CD8-positive, alpha-beta memory T cell (primary cell): ENCODE measurements around the gene LCE1D. TPM values are rescaled to one million over a fixed set of nuclear protein-coding genes. Genes with fewer than 3 reads are reported as not detected.

Experiments used
- CTCF ChIA-PET: fragments of 350-600 bp; sonication (Branson Sonifier 250); formaldehyde crosslinking; loops from one replicate; lab custom pipeline; 2021; ENCODE audit warnings: antibody characterized with exemption; lab: Charles Lee
- POLR2A ChIA-PET: fragments of 350-600 bp; sonication (Branson Sonifier 250); formaldehyde crosslinking; loops from one replicate; lab custom pipeline; 2021; ENCODE audit warnings: antibody characterized with exemption; lab: Charles Lee
- DNase-seq, 5 donors: peaks; one replicate each; pipeline versions ENCODE4 v3.0.0 to v3.0.0-alpha.2; 2020 to 2022; ENCODE audit warnings: mixed read lengths in 1 of 5
- H3K27ac ChIP-seq: one replicate; pipeline ENCODE4 v1.7.0; 2013; ENCODE audit warnings: low read depth, mild to moderate bottlenecking, low read length, moderate library complexity
- H3K27me3 ChIP-seq: 2 replicates; pipeline ENCODE4 v1.7.0; 2013; ENCODE audit warnings: low read length, mild to moderate bottlenecking; ENCODE audit not compliant: insufficient read depth, poor library complexity, severe bottlenecking
- H3K36me3 ChIP-seq: 2 replicates; pipeline ENCODE4 v1.7.0; 2013; ENCODE audit warnings: mild to moderate bottlenecking, low read length, moderate library complexity; ENCODE audit not compliant: insufficient read depth
- H3K4me1 ChIP-seq: 2 replicates; pipeline ENCODE4 v1.7.0; 2013; ENCODE audit warnings: mild to moderate bottlenecking, low read length, moderate library complexity; ENCODE audit not compliant: insufficient read depth
- H3K4me3 ChIP-seq: 2 replicates; pipeline ENCODE4 v1.7.0; 2013; ENCODE audit warnings: mild to moderate bottlenecking, low read length
- H3K9me3 ChIP-seq: 2 replicates; pipeline ENCODE4 v1.7.0; 2013; ENCODE audit warnings: mild to moderate bottlenecking, low read length
- H3K27ac Mint-ChIP-seq, 8 donors: one replicate each; pipeline ENCODE4 v1.8.0; 2020 to 2021; ENCODE audit warnings: mixed read lengths in 8 of 8, mild to moderate bottlenecking in 6 of 8, inconsistent platforms in 3 of 8, moderate library complexity in 3 of 8
- H3K27me3 Mint-ChIP-seq, 2 donors: one replicate each; pipeline ENCODE4 v1.8.0; 2020 to 2021; ENCODE audit warnings: mixed read lengths in 2 of 2, mild to moderate bottlenecking in 1 of 2, moderate library complexity in 1 of 2
- H3K36me3 Mint-ChIP-seq, 3 donors: one replicate each; pipeline ENCODE4 v1.8.0; 2020 to 2021; ENCODE audit warnings: mixed read lengths in 3 of 3, inconsistent platforms in 1 of 3, mild to moderate bottlenecking in 1 of 3
- H3K4me1 Mint-ChIP-seq, 3 donors: one replicate each; pipeline ENCODE4 v1.8.0; 2020 to 2021; ENCODE audit warnings: mixed read lengths in 3 of 3, inconsistent platforms in 1 of 3, mild to moderate bottlenecking in 1 of 3
- H3K4me3 Mint-ChIP-seq, 7 donors: one replicate each; pipeline ENCODE4 v1.8.0; 2020 to 2021; ENCODE audit warnings: mixed read lengths in 7 of 7, mild to moderate bottlenecking in 6 of 7, moderate library complexity in 4 of 7, inconsistent platforms in 2 of 7
- H3K9me3 Mint-ChIP-seq, 5 donors: one replicate each; pipeline ENCODE4 v1.8.0; 2020 to 2022; ENCODE audit warnings: mixed read lengths in 5 of 5, mild to moderate bottlenecking in 3 of 5, moderate library complexity in 2 of 5, inconsistent platforms in 1 of 5
- polyA plus RNA-seq: library from polyadenylated mRNA; unstranded; fragments of 300-500 nt; fragmentation: Illumina TruSeq; gene quantifications from one replicate; pipeline ENCODE4 v1.2.3, GENCODE V29; 2021
- total RNA-seq, 2 experiments: library from RNA; stranded (reverse); gene quantifications; one replicate each; pipeline ENCODE4 v1.2.3, GENCODE V29; 2021

Gene LCE1D
- total and polyA plus RNA-seq, 3 experiments from 2014 or later = not detected

- no peaks in the 10 kb centered on the region for H3K4me1 Mint-ChIP-seq
Measured at GRCh38 chr1:152786077-152786476, 10.4 kb upstream of the LCE1D start, which contains the start of gene LCE1E. TSS of gene LCE1E (plus strand) at chr1:152786257. CDS start at chr1:152787300, 1,043 bp downstream.

GRCh38 chr1:152795686-152796085, 835 bp upstream of the LCE1D start:
- Histone ChIP-seq H3K4me1 (no peaks in the 10 kb centered on the region), H3K36me3 (no peaks in the 10 kb centered on the region), H3K9me3 (no peaks in the 10 kb centered on the region), H3K4me3 (no peak overlapping the region), H3K27ac (no peak overlapping the region), H3K27me3 (no peaks in the 10 kb centered on the region)
- POLR2A ChIA-PET = no interaction called here
- CTCF ChIA-PET = no interaction called here
- no peak for DNase-seq
- H3K9me3 Mint-ChIP-seq = no peaks in the 10 kb centered on the region
- H3K4me1 Mint-ChIP-seq = no peaks in the 10 kb centered on the region
- H3K27ac Mint-ChIP-seq = no peak overlapping the region
- H3K27me3 Mint-ChIP-seq = peaks cover 4 to 11% of the 10 kb centered on the region in 2 donors
- H3K4me3 Mint-ChIP-seq = no peak overlapping the region
- no peaks in the 10 kb centered on the region for H3K36me3 Mint-ChIP-seq

More at GRCh38 chr1:152786077-152786476, 10.4 kb upstream of the LCE1D start, which contains the start of gene LCE1E:
- H3K4me1 ChIP-seq = no peaks in the 10 kb centered on the region
- H3K27ac ChIP-seq = no peak within 1 kb of the TSS
- H3K9me3 Mint-ChIP-seq = no peaks in the 10 kb centered on the region
- H3K27me3 Mint-ChIP-seq = peaks cover 16 to 49% of the 10 kb centered on the region in 2 donors
- H3K36me3 Mint-ChIP-seq = no peaks in the 10 kb centered on the region
- DNase-seq = no peak
- no peak within 1 kb of the TSS for H3K4me3 Mint-ChIP-seq
- ChIA-PET CTCF (no interaction called here), POLR2A (no interaction called here)
- H3K9me3 ChIP-seq = no peaks in the 10 kb centered on the region
- H3K27me3 ChIP-seq = peaks cover 5% of the 10 kb centered on the region
- no peak within 1 kb of the TSS for H3K4me3 ChIP-seq
- H3K27ac Mint-ChIP-seq = no peak within 1 kb of the TSS
- H3K36me3 ChIP-seq = no peaks in the 10 kb centered on the region

GRCh38 chr1:152801333-152801732, 4.8 kb downstream of the LCE1D start:
- CTCF ChIA-PET = no interaction called here

GRCh38 chr1:152806576-152806975, 10.1 kb downstream of the LCE1D start, which contains the start of gene LCE1C:
TSS of gene LCE1C (minus strand) at chr1:152806651. CDS start at chr1:152805478, 1,173 bp downstream.
- Mint-ChIP-seq H3K27me3 (peaks cover 0 to 38% of the 10 kb centered on the region in 2 donors), H3K36me3 (no peaks in the 10 kb centered on the region), H3K4me3 (no peak within 1 kb of the TSS), H3K4me1 (no peaks in the 10 kb centered on the region), H3K27ac (no peak within 1 kb of the TSS), H3K9me3 (peaks cover 0 to 2% (median 0%) of the 10 kb centered on the region in 5 donors)
- H3K4me1 ChIP-seq = no peaks in the 10 kb centered on the region
- POLR2A ChIA-PET = no interaction called here
- CTCF ChIA-PET = no interaction called here
- H3K27ac ChIP-seq = no peak within 1 kb of the TSS
- no peaks in the 10 kb centered on the region for H3K9me3 ChIP-seq
- no peaks in the 10 kb centered on the region for H3K36me3 ChIP-seq
- no peak within 1 kb of the TSS for H3K4me3 ChIP-seq
- DNase-seq = no peak
- H3K27me3 ChIP-seq = no peaks in the 10 kb centered on the region

More at GRCh38 chr1:152801333-152801732, 4.8 kb downstream of the LCE1D start:
- Mint-ChIP-seq H3K27me3 (peaks cover 4 to 37% of the 10 kb centered on the region in 2 donors), H3K4me1 (no peaks in the 10 kb centered on the region), H3K36me3 (no peaks in the 10 kb centered on the region), H3K4me3 (no peak overlapping the region), H3K27ac (no peak overlapping the region), H3K9me3 (no peaks in the 10 kb centered on the region)
- POLR2A ChIA-PET = no interaction called here
- Histone ChIP-seq H3K4me3 (no peak overlapping the region), H3K4me1 (no peaks in the 10 kb centered on the region), H3K9me3 (no peaks in the 10 kb centered on the region), H3K27ac (no peak overlapping the region), H3K27me3 (no peaks in the 10 kb centered on the region), H3K36me3 (no peaks in the 10 kb centered on the region)
- DNase-seq = no peak

- Mint-ChIP-seq H3K36me3 (no peaks in the 10 kb centered on the region), H3K4me1 (no peaks in the 10 kb centered on the region), H3K9me3 (peaks cover 0 to 2% (median 0%) of the 10 kb centered on the region in 5 donors), H3K27me3 (peaks cover 2 to 32% of the 10 kb centered on the region in 2 donors), H3K27ac (no peak overlapping the region), H3K4me3 (no peak overlapping the region)
- H3K27me3 ChIP-seq = no peaks in the 10 kb centered on the region
- ChIA-PET POLR2A (no interaction called here), CTCF (no interaction called here)
- DNase-seq = no peak
- H3K9me3 ChIP-seq = no peaks in the 10 kb centered on the region
- H3K4me1 ChIP-seq = no peaks in the 10 kb centered on the region
- no peak overlapping the region for H3K4me3 ChIP-seq
- no peak overlapping the region for H3K27ac ChIP-seq
- H3K36me3 ChIP-seq = no peaks in the 10 kb centered on the region
Measured at GRCh38 chr1:152811050-152811449, 14.5 kb downstream of the LCE1D start.

- DNase-seq = no peak
- Histone ChIP-seq H3K36me3 (no peaks in the 10 kb centered on the region), H3K27ac (no peak within 1 kb of the TSS), H3K4me1 (no peaks in the 10 kb centered on the region), H3K4me3 (no peak within 1 kb of the TSS), H3K9me3 (no peaks in the 10 kb centered on the region), H3K27me3 (no peaks in the 10 kb centered on the region)
- Mint-ChIP-seq H3K9me3 (peaks cover 0 to 2% (median 0%) of the 10 kb centered on the region in 5 donors), H3K27ac (no peak within 1 kb of the TSS), H3K4me1 (no peaks in the 10 kb centered on the region), H3K36me3 (no peaks in the 10 kb centered on the region), H3K4me3 (no peak within 1 kb of the TSS), H3K27me3 (peaks cover 2 to 30% of the 10 kb centered on the region in 2 donors)
- CTCF ChIA-PET = no interaction called here
- POLR2A ChIA-PET = no interaction called here
Measured at GRCh38 chr1:152811671-152812070, 15.2 kb downstream of the LCE1D start, which contains the start of gene LCE1B. TSS of gene LCE1B (plus strand) at chr1:152811971. CDS start at chr1:152812447, 476 bp downstream.

- Mint-ChIP-seq H3K27ac (no peak overlapping the region), H3K4me1 (no peaks in the 10 kb centered on the region), H3K36me3 (no peaks in the 10 kb centered on the region), H3K4me3 (no peak overlapping the region), H3K27me3 (peaks cover 7 to 20% of the 10 kb centered on the region in 2 donors), H3K9me3 (no peaks in the 10 kb centered on the region)
- no peaks in the 10 kb centered on the region for H3K36me3 ChIP-seq
- CTCF ChIA-PET = no interaction called here
- POLR2A ChIA-PET = no interaction called here
- no peaks in the 10 kb centered on the region for H3K9me3 ChIP-seq
- no peak for DNase-seq
- no peak overlapping the region for H3K4me3 ChIP-seq
- no peak overlapping the region for H3K27ac ChIP-seq
- H3K4me1 ChIP-seq = no peaks in the 10 kb centered on the region
- H3K27me3 ChIP-seq = no peaks in the 10 kb centered on the region
Measured at GRCh38 chr1:152817309-152817708, 20.8 kb downstream of the LCE1D start.

GRCh38 chr1:152823294-152823693, 26.8 kb downstream of the LCE1D start:
- Mint-ChIP-seq H3K27me3 (peaks cover 8 to 34% of the 10 kb centered on the region in 2 donors), H3K36me3 (no peaks in the 10 kb centered on the region), H3K9me3 (no peaks in the 10 kb centered on the region), H3K4me1 (no peaks in the 10 kb centered on the region), H3K27ac (no peak overlapping the region), H3K4me3 (no peak overlapping the region)
- no peak overlapping the region for H3K27ac ChIP-seq
- H3K4me1 ChIP-seq = no peaks in the 10 kb centered on the region
- no peaks in the 10 kb centered on the region for H3K27me3 ChIP-seq
- no peaks in the 10 kb centered on the region for H3K9me3 ChIP-seq
- H3K4me3 ChIP-seq = no peak overlapping the region
- H3K36me3 ChIP-seq = no peaks in the 10 kb centered on the region
- ChIA-PET POLR2A (no interaction called here), CTCF (no interaction called here)
- DNase-seq = no peak
